Astrocyte of the spinal cord (primary cell): ENCODE data around the gene MYOCOS.
"Not testable (repeated sequence)": the region's sequence is repeated elsewhere in the genome, so short reads cannot be mapped to it uniquely, and the experiment has no call there.

ENCODE experiments used
- DNase-seq: peaks from one replicate; pipeline ENCODE4 v3.0.0; 2011; ENCODE audit warnings: low read depth, low spot score
- H3K4me3 ChIP-seq: 2 replicates; pipeline ENCODE4 v1.5.1; 2011; ENCODE audit warnings: low read depth, mild to moderate bottlenecking, low read length, moderate library complexity
- in situ Hi-C: cut with HindIII; loops from 2 replicates; pipeline ENCODE4 v1.10.0; 2017; ENCODE audit warnings: low sequenced_read_pairs
- TF ChIP-seq, protein P1 (sequence below): IDR thresholded peaks from 2 replicates; pipeline ENCODE4 v1.5.1; 2012; ENCODE audit warnings: low read depth, mild to moderate bottlenecking, low read length, inconsistent platforms

Gene MYOCOS

GRCh38 chr1:171585715-171586114 lies 36.3 kb upstream of the MYOCOS start:
- DNase-seq: no peak
- in situ Hi-C loops: no loop called here
- no peak overlapping the region for H3K4me3 ChIP-seq
- TF ChIP-seq, protein P1, sequence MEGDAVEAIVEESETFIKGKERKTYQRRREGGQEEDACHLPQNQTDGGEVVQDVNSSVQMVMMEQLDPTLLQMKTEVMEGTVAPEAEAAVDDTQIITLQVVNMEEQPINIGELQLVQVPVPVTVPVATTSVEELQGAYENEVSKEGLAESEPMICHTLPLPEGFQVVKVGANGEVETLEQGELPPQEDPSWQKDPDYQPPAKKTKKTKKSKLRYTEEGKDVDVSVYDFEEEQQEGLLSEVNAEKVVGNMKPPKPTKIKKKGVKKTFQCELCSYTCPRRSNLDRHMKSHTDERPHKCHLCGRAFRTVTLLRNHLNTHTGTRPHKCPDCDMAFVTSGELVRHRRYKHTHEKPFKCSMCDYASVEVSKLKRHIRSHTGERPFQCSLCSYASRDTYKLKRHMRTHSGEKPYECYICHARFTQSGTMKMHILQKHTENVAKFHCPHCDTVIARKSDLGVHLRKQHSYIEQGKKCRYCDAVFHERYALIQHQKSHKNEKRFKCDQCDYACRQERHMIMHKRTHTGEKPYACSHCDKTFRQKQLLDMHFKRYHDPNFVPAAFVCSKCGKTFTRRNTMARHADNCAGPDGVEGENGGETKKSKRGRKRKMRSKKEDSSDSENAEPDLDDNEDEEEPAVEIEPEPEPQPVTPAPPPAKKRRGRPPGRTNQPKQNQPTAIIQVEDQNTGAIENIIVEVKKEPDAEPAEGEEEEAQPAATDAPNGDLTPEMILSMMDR: no peak

DNA sequence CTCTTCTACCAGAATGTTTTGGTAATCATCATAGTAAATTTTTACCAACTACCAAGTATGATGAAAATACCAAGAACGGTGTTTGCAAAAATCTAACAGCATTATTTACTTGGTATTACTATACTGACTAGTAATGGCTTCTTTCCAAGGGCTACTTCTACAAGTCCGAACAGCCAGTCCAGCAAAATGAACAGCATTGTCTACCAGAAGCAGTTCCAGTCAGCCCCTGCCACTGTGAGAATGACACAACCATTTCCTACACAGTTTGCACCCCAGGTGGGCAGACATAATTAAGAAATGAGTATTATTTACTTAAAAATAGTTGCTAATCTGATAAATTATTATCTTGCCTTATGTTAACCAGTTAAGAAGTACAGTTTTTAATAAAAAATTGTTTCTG lies 33.8 kb upstream of the MYOCOS start:
- TF ChIP-seq, protein P1: no peak
- DNase-seq: no peak
- H3K4me3 ChIP-seq: no peak overlapping the region
- in situ Hi-C loops: no loop called here

DNA sequence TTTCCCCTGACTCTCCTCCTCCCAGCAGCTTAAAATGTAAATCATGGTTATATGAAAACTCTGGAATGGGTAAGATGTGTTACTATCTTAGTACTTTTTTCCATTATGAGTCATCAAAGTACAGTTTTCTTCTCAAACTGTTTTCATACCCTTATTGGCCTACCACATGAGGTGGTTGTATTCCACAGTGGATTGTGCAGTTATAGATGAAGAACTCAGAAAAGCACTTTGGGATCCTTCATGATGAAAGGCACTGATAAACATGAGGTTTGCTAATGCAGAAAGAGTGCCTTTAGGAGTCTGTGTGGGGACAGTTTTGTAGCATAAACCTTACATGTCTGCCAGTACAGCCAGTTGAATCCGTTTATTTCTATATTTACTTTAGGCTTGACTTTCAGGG lies 32.0 kb upstream of the MYOCOS start:
- in situ Hi-C loops: no loop called here
- DNase-seq: peak; percentile 53
- TF ChIP-seq, protein P1: no peak
- no peak overlapping the region for H3K4me3 ChIP-seq

DNA sequence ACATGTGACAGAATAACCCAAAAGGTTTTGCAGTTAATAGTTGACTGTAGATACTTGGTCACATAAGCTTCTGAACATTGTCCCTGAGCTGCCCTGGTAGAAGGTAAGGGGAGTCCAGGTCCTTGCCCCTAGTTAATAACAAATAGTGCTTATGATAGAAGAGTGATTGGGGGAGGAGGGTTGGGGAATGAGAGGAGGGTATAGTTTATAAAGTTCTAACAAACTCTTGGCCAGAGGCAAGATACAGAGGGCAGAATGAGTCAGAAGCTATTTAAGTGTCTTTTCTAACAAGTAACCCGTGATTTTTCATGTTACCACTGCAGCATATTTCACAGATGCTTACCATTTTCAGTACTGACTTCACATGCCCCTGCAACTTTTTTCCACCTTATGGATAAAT lies 26.7 kb upstream of the MYOCOS start:
- no peak overlapping the region for H3K4me3 ChIP-seq
- DNase-seq: peak; percentile 20
- TF ChIP-seq, protein P1: no peak
- in situ Hi-C loops: no loop called here

DNA sequence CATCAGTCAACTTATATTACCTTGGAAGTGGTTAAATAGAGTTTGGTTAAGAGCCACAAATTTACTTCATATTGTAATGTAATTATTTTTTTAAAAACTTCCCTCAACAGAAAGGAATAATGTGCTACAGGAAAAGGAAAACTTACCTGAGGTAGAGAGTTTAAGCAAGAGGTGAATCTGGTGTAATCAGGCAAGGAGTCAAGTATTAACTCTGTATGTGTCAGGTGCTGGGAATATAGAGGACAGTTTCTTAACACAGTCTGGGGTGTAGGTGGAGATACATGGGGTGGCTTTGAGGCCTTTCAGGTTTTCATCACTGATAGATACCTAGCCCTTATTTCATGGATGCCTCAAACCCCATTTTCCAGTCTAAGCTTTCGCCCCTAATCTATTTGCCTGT lies 25.9 kb upstream of the MYOCOS start:
- no peak overlapping the region for H3K4me3 ChIP-seq
- no peak for DNase-seq
- TF ChIP-seq, protein P1: no peak
- in situ Hi-C loops: no loop called here

DNA sequence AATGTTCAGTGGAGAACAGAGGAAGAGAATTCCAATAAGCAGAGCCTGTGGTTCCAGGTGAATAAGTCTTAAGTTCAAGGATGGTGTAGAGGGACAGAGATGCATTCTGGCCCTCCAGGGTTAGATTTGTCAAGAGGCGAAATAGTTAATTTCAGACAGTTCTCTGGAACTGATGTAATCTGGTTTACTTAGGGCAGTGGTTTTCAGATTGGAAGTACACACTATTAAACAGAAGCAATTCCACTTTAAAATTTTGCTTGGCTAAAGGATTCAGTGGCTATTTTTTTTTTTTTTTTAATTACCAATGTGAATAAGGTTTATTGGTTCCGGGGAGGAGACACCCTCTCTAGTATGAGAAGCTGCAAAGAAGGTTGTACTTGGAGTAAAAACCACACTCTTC lies 25.3 kb upstream of the MYOCOS start:
- DNase-seq: no peak
- TF ChIP-seq, protein P1: no peak
- in situ Hi-C loops: no loop called here
- no peak overlapping the region for H3K4me3 ChIP-seq

GRCh38 chr1:171597203-171597602 lies 24.8 kb upstream of the MYOCOS start:
- TF ChIP-seq, protein P1: no peak
- DNase-seq: no peak
- in situ Hi-C loops: no loop called here
- H3K4me3 ChIP-seq: no peak overlapping the region

DNA sequence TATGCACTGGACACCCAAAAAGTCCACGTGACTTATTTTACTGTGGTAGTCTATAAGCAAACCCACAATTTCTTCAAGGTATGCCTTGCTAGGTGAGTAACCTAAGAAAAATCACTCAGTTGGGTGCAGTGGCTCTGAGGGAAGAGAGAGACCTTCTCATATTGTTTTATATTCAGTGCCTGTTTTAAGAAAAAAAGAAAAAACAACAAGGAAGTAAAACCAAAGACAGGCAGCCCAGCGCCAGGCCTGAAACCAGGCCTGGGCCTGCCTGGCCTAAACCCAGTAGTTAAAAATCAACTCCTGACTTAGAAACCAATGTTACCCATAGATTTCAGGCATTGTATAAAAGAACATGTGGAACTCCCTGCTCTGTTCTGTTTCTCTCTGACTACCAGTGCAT lies 21.7 kb upstream of the MYOCOS start:
- DNase-seq, H3K4me3 ChIP-seq, in situ Hi-C loops: not testable (repeated sequence)
